Measurements from ENCODE around the gene PCDHGA12. TPM values are rescaled to one million over a fixed set of nuclear protein-coding genes. Genes with fewer than 3 reads are reported as not detected.
"Not testable (repeated sequence)": the region's sequence is repeated elsewhere in the genome, so short reads cannot be mapped to it uniquely, and the experiment has no call there.

Gene PCDHGA12
- total RNA-seq, 2 donors from 2014 or later, result 0.69 to 1.4 TPM

- H3K36me3 Mint-ChIP-seq, result peaks cover 33% of the 10 kb centered on the region
- H3K27me3 Mint-ChIP-seq, result peaks cover 25 to 60% of the 10 kb centered on the region in 2 donors
- H3K9me3 Mint-ChIP-seq; DNase-seq (ENCODE audit: low spot score); H3K27ac Mint-ChIP-seq; ATAC-seq: not testable (repeated sequence)
- H3K4me1 Mint-ChIP-seq (ENCODE audit: low read depth in 2 of 2), result peaks cover 22 to 42% of the 10 kb centered on the region in 2 donors
- peak overlapping the region; percentile 62 for H3K4me3 Mint-ChIP-seq
Observed at GRCh38 chr5:141415275-141415618, 15.1 kb upstream of the PCDHGA12 start.

- Mint-ChIP-seq H3K27me3 (peaks cover 35 to 78% of the 10 kb centered on the region in 2 donors), H3K4me3 (peak within 1 kb of the TSS; percentile 76), H3K27ac (peak within 1 kb of the TSS in 1 of 2 donors; percentile 18), H3K4me1 (ENCODE audit: low read depth in 2 of 2) (peaks cover 20 to 51% of the 10 kb centered on the region in 2 donors), H3K36me3 (peaks cover 30% of the 10 kb centered on the region)
- peak; percentile 82 to 92 for ATAC-seq
- peak; percentile 76 for DNase-seq (ENCODE audit: low spot score)
- not testable (repeated sequence) for H3K9me3 Mint-ChIP-seq
Observed at GRCh38 chr5:141417494-141418172, 12.7 kb upstream of the PCDHGA12 start, which contains the start of gene PCDHGB7. Gene PCDHGB7, plus strand, starts transcription at chr5:141417677. Its CDS starts 183 bp downstream, at chr5:141417860.

- DNase-seq (ENCODE audit: low spot score), result no peak
- Mint-ChIP-seq H3K27me3 (peaks cover 33 to 70% of the 10 kb centered on the region in 2 donors), H3K4me1 (ENCODE audit: low read depth in 2 of 2) (peaks cover 10 to 34% of the 10 kb centered on the region in 2 donors), H3K27ac (no peak overlapping the region), H3K36me3 (peaks cover 23% of the 10 kb centered on the region), H3K4me3 (no peak overlapping the region), H3K9me3 (peaks cover 7% of the 10 kb centered on the region)
- ATAC-seq, result no peak
Observed at GRCh38 chr5:141419074-141419880, 11.0 kb upstream of the PCDHGA12 start.

- Mint-ChIP-seq H3K27ac (no peak within 1 kb of the TSS), H3K4me1 (ENCODE audit: low read depth in 2 of 2) (peaks cover 6 to 23% of the 10 kb centered on the region in 2 donors), H3K9me3 (peaks cover 7% of the 10 kb centered on the region), H3K36me3 (peaks cover 20% of the 10 kb centered on the region), H3K27me3 (peaks cover 36 to 66% of the 10 kb centered on the region in 2 donors), H3K4me3 (peak within 1 kb of the TSS; percentile 79)
- no peak for DNase-seq (ENCODE audit: low spot score)
- ATAC-seq, result peak; percentile 50 to 62
Observed at GRCh38 chr5:141420855-141421488, 9.3 kb upstream of the PCDHGA12 start, which contains the start of gene PCDHGA11. Gene PCDHGA11, plus strand, starts transcription at chr5:141421051. Its CDS starts 177 bp downstream, at chr5:141421228.

- peak overlapping the region; percentile 79 for H3K4me3 Mint-ChIP-seq
- H3K27ac Mint-ChIP-seq, result no peak overlapping the region
- DNase-seq (ENCODE audit: low spot score) (no peak), ATAC-seq (no peak)
- peaks cover 36 to 61% of the 10 kb centered on the region in 2 donors for H3K27me3 Mint-ChIP-seq
- peaks cover 7% of the 10 kb centered on the region for H3K9me3 Mint-ChIP-seq
- H3K36me3 Mint-ChIP-seq, result peaks cover 20% of the 10 kb centered on the region
- H3K4me1 Mint-ChIP-seq (ENCODE audit: low read depth in 2 of 2), result peaks cover 6 to 23% of the 10 kb centered on the region in 2 donors
Observed at GRCh38 chr5:141421489-141421855, 8.8 kb upstream of the PCDHGA12 start.

GRCh38 chr5:141422742-141423291, 7.5 kb upstream of the PCDHGA12 start:
- H3K4me1 Mint-ChIP-seq (ENCODE audit: low read depth in 2 of 2), result peaks cover 5 to 21% of the 10 kb centered on the region in 2 donors
- no peak overlapping the region for H3K27ac Mint-ChIP-seq
- ATAC-seq, result no peak
- H3K9me3 Mint-ChIP-seq, result peaks cover 7% of the 10 kb centered on the region
- no peak for DNase-seq (ENCODE audit: low spot score)
- H3K4me3 Mint-ChIP-seq, result peak overlapping the region; percentile 18
- peaks cover 18% of the 10 kb centered on the region for H3K36me3 Mint-ChIP-seq
- peaks cover 38 to 58% of the 10 kb centered on the region in 2 donors for H3K27me3 Mint-ChIP-seq

GRCh38 chr5:141427783-141428426, 2.4 kb upstream of the PCDHGA12 start:
- peaks cover 29% of the 10 kb centered on the region for H3K36me3 Mint-ChIP-seq
- H3K27ac Mint-ChIP-seq, result no peak overlapping the region
- no peaks in the 10 kb centered on the region for H3K9me3 Mint-ChIP-seq
- no peak overlapping the region for H3K4me3 Mint-ChIP-seq
- DNase-seq (ENCODE audit: low spot score), result no peak
- peaks cover 7 to 14% of the 10 kb centered on the region in 2 donors for H3K4me1 Mint-ChIP-seq (ENCODE audit: low read depth in 2 of 2)
- ATAC-seq, result peak in 1 of 2 donors; percentile 31
- H3K27me3 Mint-ChIP-seq, result peaks cover 38 to 48% of the 10 kb centered on the region in 2 donors

- Mint-ChIP-seq H3K4me3 (peak overlapping the region; percentile 90), H3K27me3 (peaks cover 43% of the 10 kb centered on the region in 2 donors), H3K4me1 (ENCODE audit: low read depth in 2 of 2) (peaks cover 7 to 14% of the 10 kb centered on the region in 2 donors), H3K27ac (peak overlapping the region in 1 of 2 donors; percentile 22), H3K36me3 (peaks cover 27% of the 10 kb centered on the region), H3K9me3 (peaks cover 2% of the 10 kb centered on the region)
- peak in 1 of 2 donors; percentile 48 for ATAC-seq
- no peak for DNase-seq (ENCODE audit: low spot score)
Observed at GRCh38 chr5:141431286-141431685, 979 bp downstream of the PCDHGA12 start.

GRCh38 chr5:141432308-141432707, 2.0 kb downstream of the PCDHGA12 start:
- peaks cover 27% of the 10 kb centered on the region for H3K36me3 Mint-ChIP-seq
- H3K27me3 Mint-ChIP-seq, result peaks cover 37 to 43% of the 10 kb centered on the region in 2 donors
- DNase-seq (ENCODE audit: low spot score); ATAC-seq; H3K9me3 Mint-ChIP-seq; H3K27ac Mint-ChIP-seq: not testable (repeated sequence)
- peak overlapping the region; percentile 90 for H3K4me3 Mint-ChIP-seq
- peaks cover 7 to 14% of the 10 kb centered on the region in 2 donors for H3K4me1 Mint-ChIP-seq (ENCODE audit: low read depth in 2 of 2)

- H3K4me1 Mint-ChIP-seq (ENCODE audit: low read depth in 2 of 2), result peaks cover 7 to 14% of the 10 kb centered on the region in 2 donors
- H3K27me3 Mint-ChIP-seq, result peaks cover 37 to 43% of the 10 kb centered on the region in 2 donors
- not testable (repeated sequence) for H3K4me3 Mint-ChIP-seq; ATAC-seq; H3K27ac Mint-ChIP-seq; DNase-seq (ENCODE audit: low spot score); H3K9me3 Mint-ChIP-seq
- H3K36me3 Mint-ChIP-seq, result peaks cover 27% of the 10 kb centered on the region
Observed at GRCh38 chr5:141432726-141433125, 2.4 kb downstream of the PCDHGA12 start.

- Mint-ChIP-seq H3K27me3 (peaks cover 32 to 38% of the 10 kb centered on the region in 2 donors), H3K4me1 (ENCODE audit: low read depth in 2 of 2) (peaks cover 7 to 14% of the 10 kb centered on the region in 2 donors), H3K27ac (no peak overlapping the region), H3K36me3 (peaks cover 27% of the 10 kb centered on the region), H3K9me3 (peaks cover 2% of the 10 kb centered on the region), H3K4me3 (no peak overlapping the region)
- DNase-seq (ENCODE audit: low spot score) (no peak), ATAC-seq (no peak)
Observed at GRCh38 chr5:141434006-141434405, 3.7 kb downstream of the PCDHGA12 start.

- Mint-ChIP-seq H3K9me3 (peaks cover 5% of the 10 kb centered on the region), H3K36me3 (peaks cover 7% of the 10 kb centered on the region), H3K27ac (no peak overlapping the region), H3K4me3 (no peak overlapping the region), H3K4me1 (ENCODE audit: low read depth in 2 of 2) (peaks cover 0 to 2% of the 10 kb centered on the region in 2 donors), H3K27me3 (peaks cover 19 to 20% of the 10 kb centered on the region in 2 donors)
- no peak for DNase-seq (ENCODE audit: low spot score)
- ATAC-seq, result no peak
Observed at GRCh38 chr5:141437221-141437620, 6.9 kb downstream of the PCDHGA12 start.
